ENCODE data around the gene LTN1. TPM values are rescaled to one million over a fixed set of nuclear protein-coding genes. Genes with fewer than 3 reads are reported as not detected.

LTN1 gene
- total and polyA plus RNA-seq, 2 of the 13 experiments (the other 11 are each of a cell fraction or from before 2014, with no cell fraction given), result 6.7 to 24.6 TPM

- TF ChIP-seq ZNF318 (CRISPR knock-in tag; IDR thresholded peaks at IDR 0.05) (no peak), TP53 (CRISPR knock-in tag; conservative IDR thresholded peaks at IDR 0.05) (no peak), SCMH1 (CRISPR knock-in tag; IDR thresholded peaks at IDR 0.05; ENCODE audit: borderline replicate concordance) (no peak), CREM (IDR thresholded peaks at IDR 0.05) (peak; percentile 97), CREM (CRISPR knock-in tag; IDR thresholded peaks at IDR 0.05) (0 out of 2 replicates have a peak, but pooled peaks have one; percentile 39), ZMAT3 (CRISPR knock-in tag; conservative IDR thresholded peaks at IDR 0.05) (0 out of 2 replicates have a peak, but pooled peaks have one; percentile 34), HMG20A (CRISPR knock-in tag; IDR thresholded peaks at IDR 0.05; ENCODE audit: borderline replicate concordance) (no peak), SP2 (CRISPR knock-in tag; IDR thresholded peaks at IDR 0.05) (peak; percentile 98), SETDB1 (CRISPR knock-in tag; IDR thresholded peaks at IDR 0.05; ENCODE audit: borderline replicate concordance) (no peak), ZNF720 (CRISPR knock-in tag; IDR thresholded peaks at IDR 0.05) (no peak), PHF8 (CRISPR knock-in tag; IDR thresholded peaks at IDR 0.05) (peak; percentile 76), SRF (IDR thresholded peaks at IDR 0.05; ENCODE audit: low read depth, low read length) (peak; percentile 35; the same call in 1 of the 2 replicates), TOPORS (CRISPR knock-in tag; IDR thresholded peaks at IDR 0.05) (no peak), LBX2 (CRISPR knock-in tag; IDR thresholded peaks at IDR 0.05; ENCODE audit: borderline replicate concordance) (no peak), ATF1 (CRISPR knock-in tag; IDR thresholded peaks at IDR 0.05) (peak; percentile 98)
- TF ChIP-seq, protein P1, sequence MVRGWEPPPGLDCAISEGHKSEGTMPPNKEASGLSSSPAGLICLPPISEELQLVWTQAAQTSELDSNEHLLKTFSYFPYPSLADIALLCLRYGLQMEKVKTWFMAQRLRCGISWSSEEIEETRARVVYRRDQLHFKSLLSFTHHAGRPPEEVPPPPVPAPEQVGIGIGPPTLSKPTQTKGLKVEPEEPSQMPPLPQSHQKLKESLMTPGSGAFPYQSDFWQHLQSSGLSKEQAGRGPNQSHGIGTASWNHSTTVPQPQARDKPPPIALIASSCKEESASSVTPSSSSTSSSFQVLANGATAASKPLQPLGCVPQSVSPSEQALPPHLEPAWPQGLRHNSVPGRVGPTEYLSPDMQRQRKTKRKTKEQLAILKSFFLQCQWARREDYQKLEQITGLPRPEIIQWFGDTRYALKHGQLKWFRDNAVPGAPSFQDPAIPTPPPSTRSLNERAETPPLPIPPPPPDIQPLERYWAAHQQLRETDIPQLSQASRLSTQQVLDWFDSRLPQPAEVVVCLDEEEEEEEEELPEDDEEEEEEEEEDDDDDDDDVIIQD (CRISPR knock-in tag; IDR thresholded peaks at IDR 0.05; ENCODE audit: low read depth), result no peak; the same call in 1 of the 2 replicates
- TF ChIP-seq, protein P2, sequence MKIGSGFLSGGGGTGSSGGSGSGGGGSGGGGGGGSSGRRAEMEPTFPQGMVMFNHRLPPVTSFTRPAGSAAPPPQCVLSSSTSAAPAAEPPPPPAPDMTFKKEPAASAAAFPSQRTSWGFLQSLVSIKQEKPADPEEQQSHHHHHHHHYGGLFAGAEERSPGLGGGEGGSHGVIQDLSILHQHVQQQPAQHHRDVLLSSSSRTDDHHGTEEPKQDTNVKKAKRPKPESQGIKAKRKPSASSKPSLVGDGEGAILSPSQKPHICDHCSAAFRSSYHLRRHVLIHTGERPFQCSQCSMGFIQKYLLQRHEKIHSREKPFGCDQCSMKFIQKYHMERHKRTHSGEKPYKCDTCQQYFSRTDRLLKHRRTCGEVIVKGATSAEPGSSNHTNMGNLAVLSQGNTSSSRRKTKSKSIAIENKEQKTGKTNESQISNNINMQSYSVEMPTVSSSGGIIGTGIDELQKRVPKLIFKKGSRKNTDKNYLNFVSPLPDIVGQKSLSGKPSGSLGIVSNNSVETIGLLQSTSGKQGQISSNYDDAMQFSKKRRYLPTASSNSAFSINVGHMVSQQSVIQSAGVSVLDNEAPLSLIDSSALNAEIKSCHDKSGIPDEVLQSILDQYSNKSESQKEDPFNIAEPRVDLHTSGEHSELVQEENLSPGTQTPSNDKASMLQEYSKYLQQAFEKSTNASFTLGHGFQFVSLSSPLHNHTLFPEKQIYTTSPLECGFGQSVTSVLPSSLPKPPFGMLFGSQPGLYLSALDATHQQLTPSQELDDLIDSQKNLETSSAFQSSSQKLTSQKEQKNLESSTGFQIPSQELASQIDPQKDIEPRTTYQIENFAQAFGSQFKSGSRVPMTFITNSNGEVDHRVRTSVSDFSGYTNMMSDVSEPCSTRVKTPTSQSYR (CRISPR knock-in tag; IDR thresholded peaks at IDR 0.05; ENCODE audit: borderline replicate concordance), result no peak
These were observed at the start of gene LTN1 (continued) for GRCh38 chr21:28992526-28993292.

All from HepG2 (cell line).